ENCODE results near the gene E4F1. TPM values are rescaled to one million over a fixed set of nuclear protein-coding genes. Genes with fewer than 3 reads are reported as not detected.

The E4F1 gene
- total and polyA plus RNA-seq, 2 of the 13 experiments (the other 11 are each of a cell fraction or from before 2014, with no cell fraction given), result 13.8 to 19.5 TPM

- no peak for TF ChIP-seq ZNF12 (CRISPR knock-in tag; IDR thresholded peaks at IDR 0.05)
- no peak for TF ChIP-seq PREB (CRISPR knock-in tag; IDR thresholded peaks at IDR 0.05)
- 0 out of 2 replicates have a peak, but pooled peaks have one; percentile 15 for TF ChIP-seq ZNF564 (CRISPR knock-in tag; IDR thresholded peaks at IDR 0.05)
- no peak for TF ChIP-seq TFAP4 (IDR thresholded peaks at IDR 0.05; ENCODE audit: borderline replicate concordance, low read depth)
- no peak for TF ChIP-seq SRSF9 (IDR thresholded peaks at IDR 0.05; ENCODE audit: borderline replicate concordance, insufficient read depth, low read depth, low read length, poor library complexity, severe bottlenecking)
- TF ChIP-seq DRAP1 (CRISPR knock-in tag; IDR thresholded peaks at IDR 0.05), result no peak
- no peak for TF ChIP-seq CEBPZ (IDR thresholded peaks at IDR 0.05; ENCODE audit: low read length)
- TF ChIP-seq RFX1 (IDR thresholded peaks at IDR 0.05), result no peak
- no peak for TF ChIP-seq CBFB (CRISPR knock-in tag; IDR thresholded peaks at IDR 0.05)
- TF ChIP-seq U2AF2 (IDR thresholded peaks at IDR 0.05; ENCODE audit: low read depth, low read length), result no peak
- 0 out of 2 replicates have a peak, but pooled peaks have one; percentile 14 for TF ChIP-seq ZMYM2 (CRISPR knock-in tag; IDR thresholded peaks at IDR 0.05)
- peak; percentile 97 for TF ChIP-seq ZNF121 (CRISPR knock-in tag; IDR thresholded peaks at IDR 0.05)
- TF ChIP-seq HMGXB3 (CRISPR knock-in tag; IDR thresholded peaks at IDR 0.05; ENCODE audit: borderline replicate concordance), result no peak
- 0 out of 2 replicates have a peak, but pooled peaks have one; percentile 8 for TF ChIP-seq ZNF224 (CRISPR knock-in tag; IDR thresholded peaks at IDR 0.05)
- no peak for TF ChIP-seq NFKB2 (CRISPR knock-in tag; IDR thresholded peaks at IDR 0.05; ENCODE audit: borderline replicate concordance)
- no peak for TF ChIP-seq ZNF136 (CRISPR knock-in tag; IDR thresholded peaks at IDR 0.05; ENCODE audit: low read depth)
- TF ChIP-seq GZF1 (CRISPR knock-in tag; IDR thresholded peaks at IDR 0.05), result no peak
- TF ChIP-seq ZNF770 (CRISPR knock-in tag; IDR thresholded peaks at IDR 0.05), result no peak
These were observed 623 bp downstream of the E4F1 start (continued) for GRCh38 chr16:2223942-2224486.
